Pulmonary artery endothelial cell (primary cell): ENCODE measurements around the gene PLXNB2. TPM values are rescaled to one million over a fixed set of nuclear protein-coding genes. Genes with fewer than 3 reads are reported as not detected.
"Not testable (repeated sequence)": the region's sequence is repeated elsewhere in the genome, so short reads cannot be mapped to it uniquely, and the experiment has no call there.

Source experiments
- DNase-seq: peaks from one replicate; pipeline ENCODE4 v3.0.0-alpha.2; 2011; ENCODE audit warnings: low read depth, low spot score
- total RNA-seq: library from RNA; depleted of rRNA; stranded (reverse); fragments of >200 nt; gene quantifications from 2 replicates; pipeline ENCODE4 v1.2.3, GENCODE V29; 2014

Gene PLXNB2
- total RNA-seq, 1 donor from 2014 or later = 55.5 TPM

- DNase-seq = no peak
Observed at GRCh38 chr22:50326956-50327710, 19.7 kb upstream of the PLXNB2 start, which contains the start of gene DENND6B. Gene DENND6B (minus strand): TSS chr22:50327012. CDS start chr22:50326988, 24 bp downstream.

GRCh38 chr22:50326225-50326955 lies 18.9 kb upstream of the PLXNB2 start:
- DNase-seq = no peak

- no peak for DNase-seq
Observed at GRCh38 chr22:50325444-50326224, 18.2 kb upstream of the PLXNB2 start.

GRCh38 chr22:50323900-50324299 lies 16.5 kb upstream of the PLXNB2 start:
- no peak for DNase-seq

- DNase-seq = not testable (repeated sequence)
Observed at GRCh38 chr22:50322382-50323104, 15.1 kb upstream of the PLXNB2 start.

GRCh38 chr22:50320671-50321325 lies 13.4 kb upstream of the PLXNB2 start:
- no peak for DNase-seq

GRCh38 chr22:50320116-50320515 lies 12.7 kb upstream of the PLXNB2 start:
- no peak for DNase-seq

- DNase-seq = no peak
Observed at GRCh38 chr22:50319503-50319951, 12.1 kb upstream of the PLXNB2 start.

- no peak for DNase-seq
Observed at GRCh38 chr22:50318698-50319411, 11.4 kb upstream of the PLXNB2 start.

GRCh38 chr22:50318356-50318697 lies 10.9 kb upstream of the PLXNB2 start:
- DNase-seq = no peak

- no peak for DNase-seq
Observed at GRCh38 chr22:50317674-50318073, 10.2 kb upstream of the PLXNB2 start.

GRCh38 chr22:50317178-50317577 lies 9.7 kb upstream of the PLXNB2 start:
- no peak for DNase-seq

GRCh38 chr22:50316114-50317065 lies 8.9 kb upstream of the PLXNB2 start:
- DNase-seq = no peak

- no peak for DNase-seq
Observed at GRCh38 chr22:50315289-50316113, 8.1 kb upstream of the PLXNB2 start.

- DNase-seq = no peak
Observed at GRCh38 chr22:50314455-50315288, 7.2 kb upstream of the PLXNB2 start.

GRCh38 chr22:50314081-50314454 lies 6.6 kb upstream of the PLXNB2 start:
- no peak for DNase-seq

- DNase-seq = no peak
Observed at GRCh38 chr22:50313600-50313999, 6.2 kb upstream of the PLXNB2 start.
